Kasumi-1 (cell line): Measurements from ENCODE around the gene LRMDA.

Source experiments
- DNase-seq, 2 experiments: peaks; one replicate each; lab custom pipeline; 2025; lab: John Stamatoyannopoulos, UW

Gene LRMDA

DNA sequence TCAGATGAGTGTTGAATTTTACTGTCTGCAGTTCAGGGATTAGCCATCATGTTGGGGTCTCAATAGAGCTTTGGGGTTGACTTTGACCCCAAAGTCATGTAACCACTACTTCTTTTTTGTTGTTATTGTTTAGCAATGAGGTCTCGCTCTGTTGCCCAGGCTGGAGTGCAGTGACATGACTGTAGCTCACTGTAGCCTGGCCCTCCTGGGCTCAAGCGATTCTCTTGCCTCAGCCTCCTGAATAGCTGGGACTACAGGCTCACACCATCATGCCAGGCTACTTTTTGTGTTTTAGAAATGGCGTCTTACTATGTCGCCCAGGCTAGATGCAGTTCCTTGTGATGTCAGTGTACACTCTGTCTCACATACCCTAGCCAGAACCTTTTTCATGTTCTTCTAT lies 598.4 kb downstream of the LRMDA start:
- DNase-seq = no peak

DNA sequence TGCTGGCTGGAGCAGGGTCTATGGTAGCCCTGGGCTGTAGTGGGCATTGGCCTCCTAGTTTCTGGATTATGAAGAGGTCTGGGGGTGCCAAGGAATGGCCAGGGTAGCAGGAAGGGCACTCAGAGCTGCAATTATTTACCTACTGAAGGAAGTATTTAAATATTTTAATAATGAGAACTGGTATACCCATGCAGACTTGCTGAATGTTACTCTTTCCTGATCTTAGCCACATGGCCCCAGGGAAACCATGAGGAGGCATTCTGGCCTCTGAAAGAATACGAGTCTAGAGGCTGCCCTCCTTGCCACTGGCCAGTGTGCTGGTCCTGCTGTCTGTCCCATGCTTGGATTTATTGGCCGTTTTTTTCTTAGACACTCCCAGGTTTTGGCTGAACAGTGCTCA lies 599.7 kb downstream of the LRMDA start:
- DNase-seq = no peak

DNA sequence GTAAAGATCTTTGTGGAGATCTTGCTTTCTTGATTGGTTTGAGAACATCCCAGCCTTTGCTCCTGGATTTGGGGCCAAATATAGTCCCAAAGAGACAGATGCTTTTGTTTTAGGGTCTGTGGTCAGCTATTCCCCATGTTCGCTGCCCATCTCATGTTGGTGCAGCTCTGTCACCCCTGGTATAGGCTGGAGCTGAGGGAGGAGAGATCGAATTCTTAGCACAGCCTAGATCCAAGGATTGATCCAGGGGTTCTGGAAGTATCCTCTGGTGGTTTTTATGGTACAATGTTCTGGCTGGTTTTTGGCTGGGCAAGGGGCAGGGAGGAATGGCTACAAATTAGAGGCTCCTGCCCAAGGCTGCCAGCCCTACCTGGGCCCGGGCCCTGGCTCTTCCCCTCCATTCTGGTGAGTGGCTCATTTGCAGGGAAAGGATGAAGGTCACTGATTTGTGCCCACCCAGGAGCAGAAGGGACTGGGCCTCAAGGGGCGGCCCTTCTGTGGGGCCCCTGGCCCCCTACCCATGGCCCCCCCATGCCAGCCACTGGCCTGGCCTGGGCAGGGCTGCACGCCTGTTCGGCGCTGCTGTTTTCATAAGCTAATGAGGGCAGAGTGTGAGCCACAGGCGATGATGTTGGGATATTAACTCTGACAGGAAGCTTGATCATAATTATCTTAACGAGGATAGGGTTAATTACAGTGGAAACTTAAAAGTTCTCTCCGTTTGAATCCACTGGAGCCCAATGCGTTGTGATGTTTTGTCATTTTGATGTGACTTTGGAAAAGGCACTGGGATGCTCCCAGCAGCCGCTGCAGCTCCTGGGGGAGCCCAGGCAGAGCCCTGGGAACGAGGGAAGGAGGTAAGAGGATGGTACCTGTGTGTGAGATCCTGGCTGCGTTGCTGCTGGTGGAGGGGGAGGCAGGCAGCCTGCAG lies 600.6 kb downstream of the LRMDA start:
- DNase-seq = no peak

DNA sequence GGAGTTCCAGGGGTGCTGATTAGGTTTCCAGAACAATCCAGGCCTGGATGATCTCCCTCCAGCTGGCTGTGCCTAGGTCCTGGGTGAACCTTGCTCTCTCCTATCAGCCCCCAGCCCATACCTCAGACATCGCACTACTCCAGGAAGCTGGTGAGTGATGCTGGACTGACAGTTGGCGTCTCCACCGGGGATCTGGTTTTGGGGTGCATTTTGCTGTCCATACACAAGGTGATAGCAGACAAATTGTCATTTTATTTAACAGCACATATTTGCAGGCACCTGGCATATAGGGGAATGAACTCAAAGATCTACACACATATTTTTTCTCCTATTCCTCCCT lies 601.2 kb downstream of the LRMDA start:
- no peak for DNase-seq

DNA sequence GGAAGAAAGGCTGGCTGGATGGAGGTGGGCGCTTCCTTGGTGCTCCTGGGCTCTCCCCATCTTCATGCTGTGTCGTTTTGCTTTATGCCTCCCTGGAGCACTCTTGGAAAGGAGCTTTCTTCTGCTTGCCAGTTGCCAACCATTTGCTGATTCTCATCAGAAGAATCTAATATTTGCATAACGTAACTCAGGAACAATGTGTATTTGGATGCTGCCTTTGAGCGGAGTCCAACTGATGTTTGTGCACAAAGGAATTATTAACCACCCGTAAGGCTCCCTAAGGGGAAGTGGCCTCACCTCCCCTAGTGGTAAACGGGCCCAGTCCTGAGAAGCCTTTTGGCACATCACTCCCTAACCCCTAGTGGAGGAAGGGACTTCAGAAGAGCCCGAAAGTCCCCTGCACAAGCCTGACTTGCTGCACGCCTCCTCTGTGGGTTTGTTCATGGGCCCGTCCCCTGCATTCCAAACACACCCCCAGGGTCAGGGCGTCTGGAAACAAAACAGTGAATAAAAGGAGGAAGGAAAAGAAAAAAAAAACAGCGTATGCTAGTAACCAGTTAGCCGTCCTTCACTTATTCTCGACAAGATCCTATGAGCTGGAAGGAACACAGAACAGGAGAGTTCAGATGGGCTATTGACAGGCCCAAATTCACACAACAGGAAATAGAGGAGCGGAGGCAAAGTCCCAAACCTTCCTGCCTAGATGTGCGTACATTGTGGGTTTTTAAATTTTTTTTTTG lies 602.2 kb downstream of the LRMDA start:
- DNase-seq = peak; percentile 52 to 59

DNA sequence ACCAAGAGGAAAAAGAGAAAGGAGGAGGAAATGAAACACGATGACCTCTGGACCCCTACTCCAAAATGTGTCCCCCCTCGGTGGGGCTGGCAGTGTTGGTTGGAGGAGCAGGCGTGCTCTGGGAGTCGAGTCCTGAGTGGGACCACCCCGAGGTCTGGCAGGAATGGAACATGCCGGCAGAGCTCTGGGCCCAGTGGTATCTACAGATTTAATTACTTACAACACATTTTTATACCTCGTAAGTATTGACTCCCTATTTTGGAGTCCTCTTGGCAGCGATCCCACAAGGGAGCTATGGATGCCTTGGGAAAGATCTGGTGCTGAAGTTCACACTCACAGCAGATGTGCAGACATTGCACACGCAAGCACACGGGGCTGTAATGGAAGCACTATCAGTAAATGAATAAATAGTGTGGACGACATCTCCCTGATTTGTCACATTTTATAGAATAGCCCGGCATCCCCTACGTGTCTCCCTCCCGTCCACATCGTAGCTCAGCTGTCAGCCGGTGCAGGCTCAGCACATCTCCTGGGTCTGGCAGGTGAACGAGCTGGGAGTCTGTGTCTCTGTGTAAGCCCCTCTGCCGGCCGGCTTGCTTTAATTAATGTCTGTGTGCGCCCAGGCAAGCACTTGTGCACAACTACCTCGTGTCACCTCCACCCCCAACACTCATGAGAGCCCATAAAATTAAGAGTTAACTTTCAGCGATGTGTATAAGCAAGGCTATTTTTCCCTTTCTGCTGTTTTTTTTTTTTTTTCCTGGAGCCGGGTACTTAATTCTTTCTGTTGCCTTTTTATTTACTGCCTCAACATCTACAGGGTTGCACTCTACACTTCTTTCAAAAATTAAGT lies 603.2 kb downstream of the LRMDA start:
- DNase-seq = no peak

GRCh38 chr10:76035206-76036110 lies 604.0 kb downstream of the LRMDA start:
- DNase-seq = no peak

- DNase-seq = peak; percentile 77 to 83
These were observed 604.9 kb downstream of the LRMDA start for GRCh38 chr10:76036111-76036940.

DNA sequence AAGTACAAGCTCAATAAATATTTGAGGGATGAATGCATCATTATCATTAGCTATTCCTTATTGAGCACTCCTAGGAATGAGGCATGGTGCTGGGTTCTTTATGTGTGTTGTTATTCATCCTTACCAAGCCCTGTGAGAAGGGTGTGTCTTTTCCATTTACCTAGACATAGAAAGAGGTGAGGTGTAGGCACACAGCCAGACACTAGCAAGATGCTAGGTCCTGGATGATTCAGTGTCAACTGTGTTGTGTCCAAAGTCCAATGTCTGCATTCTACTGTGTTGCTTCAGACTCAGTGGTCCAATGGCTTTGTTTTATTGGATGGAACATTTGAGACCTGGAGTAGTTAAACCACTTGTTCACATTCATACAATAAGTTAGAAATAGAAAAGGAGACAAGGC lies 605.5 kb downstream of the LRMDA start:
- DNase-seq = no peak

GRCh38 chr10:76037531-76038155 lies 606.2 kb downstream of the LRMDA start:
- no peak for DNase-seq

DNA sequence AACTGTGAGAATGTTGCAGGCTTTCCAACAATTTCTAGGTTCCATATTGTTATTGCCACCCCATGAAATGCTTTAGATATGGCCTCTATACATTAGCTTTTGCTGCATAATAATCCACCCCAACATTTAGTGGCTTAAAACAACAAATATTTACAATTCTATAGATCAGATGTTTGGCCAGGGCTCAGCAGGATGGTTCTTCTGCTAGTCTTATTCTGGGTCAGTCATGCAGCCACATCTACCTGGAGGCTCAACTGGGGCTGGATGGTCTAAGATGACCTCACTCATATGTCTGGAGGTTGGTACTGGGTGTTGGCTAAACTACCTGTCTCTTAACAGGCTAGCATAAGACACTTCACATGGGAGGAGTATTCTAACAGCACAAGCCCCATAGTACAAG lies 607.3 kb downstream of the LRMDA start:
- DNase-seq = no peak

GRCh38 chr10:76040107-76040829 lies 608.8 kb downstream of the LRMDA start:
- DNase-seq = no peak

- DNase-seq = no peak
These were observed 609.4 kb downstream of the LRMDA start for GRCh38 chr10:76040830-76041220.

GRCh38 chr10:76041551-76041950 lies 610.1 kb downstream of the LRMDA start:
- DNase-seq = no peak

GRCh38 chr10:76043261-76043660 lies 611.8 kb downstream of the LRMDA start:
- no peak for DNase-seq

DNA sequence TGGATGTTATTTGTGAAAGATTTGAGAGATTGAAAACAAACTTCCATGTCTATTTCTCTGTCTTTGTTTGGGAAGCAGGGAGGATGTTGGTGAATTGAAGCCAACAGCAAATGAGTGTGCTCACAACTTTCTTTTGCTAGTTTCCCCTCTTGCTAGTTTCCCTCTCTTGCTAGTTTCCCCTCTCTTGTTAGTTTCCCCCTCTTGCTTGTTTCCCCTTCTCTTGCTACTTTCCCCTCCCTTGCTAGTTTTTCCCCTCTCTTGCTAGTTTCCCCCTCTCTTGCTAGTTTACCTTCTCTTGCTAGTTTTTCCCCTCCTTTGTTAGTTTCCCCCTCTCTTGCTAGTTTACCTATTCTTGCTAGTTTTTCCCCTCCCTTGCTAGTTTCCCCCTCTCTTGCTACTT lies 613.3 kb downstream of the LRMDA start:
- no peak for DNase-seq

- DNase-seq = no peak
These were observed 613.8 kb downstream of the LRMDA start for GRCh38 chr10:76045174-76045573.

GRCh38 chr10:76047521-76047920 lies 616.1 kb downstream of the LRMDA start:
- DNase-seq = no peak

- DNase-seq = no peak
These were observed 618.3 kb downstream of the LRMDA start for GRCh38 chr10:76049581-76050290.
